Putamen (tissue), 1 donor: ENCODE data around the gene ADAMTS6.

Experiments used
- DNase-seq: peaks from one replicate; pipeline ENCODE4 v3.0.0-alpha.2; 2016; ENCODE audit warnings: low spot score

The ADAMTS6 gene

GRCh38 chr5:65144136-65144871, 337.4 kb downstream of the ADAMTS6 start:
- DNase-seq: no peak

GRCh38 chr5:65142511-65143011, 339.2 kb downstream of the ADAMTS6 start:
- DNase-seq: no peak

DNA sequence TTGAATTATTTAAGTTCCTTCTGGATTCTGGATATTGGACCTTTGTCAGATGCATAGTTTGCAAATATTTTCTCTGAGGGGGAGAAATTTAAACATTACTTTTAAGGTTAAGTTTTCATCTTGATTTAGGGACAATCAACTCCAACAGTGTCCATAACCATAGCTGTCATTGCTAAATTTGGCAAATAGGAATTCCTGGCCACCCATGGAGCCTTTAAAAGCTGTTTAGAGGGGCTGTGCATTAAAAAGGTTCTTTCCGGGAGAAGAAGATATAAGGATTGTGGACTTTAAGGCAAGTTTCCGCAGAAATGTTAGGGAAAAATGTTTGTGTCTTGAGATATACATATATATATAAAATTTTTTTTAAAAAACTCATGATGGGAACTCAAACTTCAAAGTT, 339.7 kb downstream of the ADAMTS6 start:
- no peak for DNase-seq

DNA sequence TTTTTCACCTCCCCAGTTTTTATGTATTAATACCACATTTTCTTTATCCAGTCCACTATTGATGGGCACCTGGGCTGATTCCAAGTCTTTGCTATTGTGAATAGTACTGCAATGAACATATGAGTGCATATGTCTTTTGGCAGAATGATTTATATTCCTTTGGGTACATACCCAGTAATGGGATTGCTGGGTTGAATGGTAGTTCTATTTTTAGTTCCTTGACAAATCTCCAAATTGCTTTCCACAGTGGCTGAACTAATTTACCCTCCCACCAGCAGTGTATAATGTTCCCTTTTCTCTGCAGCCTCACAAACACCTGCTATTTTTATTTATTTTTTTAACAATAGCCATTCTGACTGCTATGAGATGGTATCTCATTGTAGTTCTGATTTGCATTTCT, 340.2 kb downstream of the ADAMTS6 start:
- DNase-seq: no peak

DNA sequence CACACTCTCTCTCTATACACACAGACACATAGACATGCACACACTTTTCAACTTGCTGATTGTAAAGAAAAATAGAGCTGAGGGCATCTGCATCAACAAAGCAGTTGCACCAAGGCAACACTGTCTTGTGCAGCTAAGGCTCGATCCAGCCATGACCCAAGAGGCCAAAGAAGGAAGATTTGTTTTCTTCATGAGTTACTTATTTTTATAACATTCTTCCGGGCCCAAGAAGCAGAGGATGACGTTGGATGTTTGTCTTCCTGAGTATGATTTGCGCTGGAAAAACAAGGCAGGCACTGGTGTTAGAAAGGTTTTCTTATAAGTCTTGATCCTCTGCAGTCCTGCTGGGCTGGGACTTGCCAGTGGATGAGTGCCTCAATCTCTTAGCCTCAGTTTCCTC, 344.1 kb downstream of the ADAMTS6 start:
- no peak for DNase-seq

DNA sequence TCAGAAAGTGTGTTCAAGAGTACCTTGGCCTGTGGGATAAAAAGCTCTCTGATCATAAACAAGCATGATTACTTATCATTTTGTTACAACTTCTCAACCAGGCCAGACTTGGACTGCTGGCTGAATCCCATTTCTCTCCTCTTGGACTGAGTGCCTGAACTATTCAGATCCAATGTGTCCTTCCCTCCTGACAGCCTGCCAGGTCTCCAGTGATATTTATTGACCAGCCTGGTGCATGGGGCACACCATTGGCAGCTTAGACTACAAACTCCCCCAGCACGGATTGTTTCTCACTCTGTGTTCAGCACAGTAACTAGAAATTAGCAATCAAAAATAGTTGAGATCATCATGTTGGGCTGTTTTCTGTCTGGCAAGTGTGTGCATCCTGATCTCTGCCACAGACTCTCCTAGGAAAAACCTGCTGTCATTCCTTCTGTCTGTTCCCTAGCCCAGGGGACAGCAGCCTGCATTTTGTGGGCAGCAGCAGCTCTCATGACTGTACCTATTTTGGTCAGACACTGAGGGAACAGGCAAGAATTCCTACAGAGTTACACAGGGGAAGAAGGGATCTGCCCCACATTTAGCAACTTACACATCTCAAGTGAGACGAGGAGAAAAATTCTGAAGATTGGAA, 348.1 kb downstream of the ADAMTS6 start:
- no peak for DNase-seq

DNA sequence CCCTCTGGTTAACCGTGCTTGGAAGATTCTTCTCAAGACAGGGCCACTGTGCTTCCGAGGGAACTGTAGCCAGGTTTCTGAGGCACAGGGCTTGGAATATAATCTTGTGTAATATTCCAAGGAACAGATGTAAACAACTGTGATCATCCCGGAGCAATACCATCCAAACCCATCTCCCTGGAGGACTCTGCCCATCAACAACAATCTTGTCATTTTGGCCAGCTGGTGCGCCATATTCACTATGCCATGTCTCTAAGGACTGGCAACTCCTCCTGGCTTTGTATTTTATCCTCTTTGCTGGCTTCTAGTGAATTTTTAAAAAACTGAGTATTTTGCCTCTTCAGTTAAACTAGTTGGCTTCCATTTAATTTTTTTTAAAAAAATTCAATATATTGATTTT, 349.3 kb downstream of the ADAMTS6 start:
- no peak for DNase-seq

- no peak for DNase-seq
Measured at GRCh38 chr5:65128226-65128625, 353.5 kb downstream of the ADAMTS6 start.

- DNase-seq: no peak
Measured at GRCh38 chr5:65127161-65127901, 354.4 kb downstream of the ADAMTS6 start.

DNA sequence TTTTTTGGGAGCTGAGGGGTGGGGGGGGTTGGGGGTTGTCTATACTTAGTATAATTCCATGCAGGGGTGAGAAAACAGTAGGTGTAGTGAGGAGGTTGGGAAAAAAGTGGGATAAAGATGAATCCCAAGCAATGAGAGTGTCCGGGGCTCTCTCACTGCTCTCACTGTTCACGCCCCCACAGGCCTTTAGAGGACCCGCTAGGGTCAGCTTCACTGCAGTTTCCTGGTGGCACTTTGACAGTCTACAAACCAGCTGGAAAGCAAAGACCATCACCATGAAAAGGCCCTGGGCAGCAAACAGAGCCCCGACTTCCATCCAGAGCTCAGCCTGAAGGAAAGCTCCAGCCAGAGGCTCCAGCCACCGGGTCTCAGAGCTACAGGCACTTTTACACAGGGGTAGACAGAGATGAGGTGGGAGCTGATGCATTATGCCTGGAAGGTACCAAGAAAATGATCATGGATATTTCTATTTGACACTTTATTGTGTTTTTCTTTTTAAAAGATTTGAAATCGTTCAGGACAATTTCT, 355.1 kb downstream of the ADAMTS6 start:
- DNase-seq: no peak

GRCh38 chr5:65125591-65126541, 355.9 kb downstream of the ADAMTS6 start:
- DNase-seq: no peak

DNA sequence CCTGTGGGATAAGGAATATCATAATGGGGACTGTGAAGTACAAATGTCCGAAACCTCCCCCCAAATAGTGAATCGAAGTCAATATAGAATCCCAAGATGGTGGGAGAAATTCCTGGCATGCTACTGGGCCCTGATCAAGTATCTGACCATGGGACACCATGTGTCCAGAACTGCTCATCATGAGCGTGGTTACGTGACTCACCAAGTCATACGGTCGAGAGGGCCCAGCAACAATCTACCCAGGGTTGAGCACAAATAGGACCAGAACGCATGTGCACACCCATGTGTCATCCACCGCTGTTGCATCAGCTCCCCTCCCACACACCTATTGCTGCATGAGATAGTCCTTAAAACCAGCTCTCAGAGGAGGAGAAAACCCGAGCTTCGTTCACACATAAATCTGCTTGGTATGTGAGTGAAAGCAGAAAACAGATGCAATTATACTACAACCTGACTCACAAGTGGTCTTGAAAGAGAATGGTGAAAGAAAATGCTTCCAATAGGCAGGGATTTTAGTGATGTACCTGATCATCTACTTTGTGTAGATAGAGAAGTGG, 359.8 kb downstream of the ADAMTS6 start:
- no peak for DNase-seq

DNA sequence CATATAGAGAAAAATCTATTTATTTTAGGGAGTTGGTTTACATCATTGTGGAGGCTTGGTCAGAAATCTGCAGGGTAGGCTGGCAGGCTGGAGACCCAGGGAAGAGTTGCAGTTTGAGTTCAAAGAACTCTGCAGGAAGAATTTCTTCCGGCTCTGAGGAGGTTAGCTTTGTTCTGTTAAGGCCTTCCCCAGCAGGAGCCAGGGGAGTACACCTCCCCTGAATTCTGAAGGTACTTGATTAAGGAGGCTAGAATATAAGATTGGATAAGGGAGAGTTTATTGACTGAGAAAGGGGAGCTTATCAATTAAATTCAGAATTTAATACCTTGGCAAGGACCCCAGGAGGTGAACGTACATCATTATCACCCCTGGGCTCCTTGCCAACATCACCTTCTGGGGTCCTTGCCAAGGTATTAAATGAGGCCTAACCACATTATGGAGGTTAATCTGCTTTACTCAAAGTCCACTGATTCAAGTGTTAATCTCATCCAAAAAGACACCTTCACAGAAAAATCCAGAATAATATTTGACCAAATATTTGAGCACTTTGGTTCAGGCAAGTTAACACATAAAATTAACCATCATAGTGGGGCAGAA, 361.3 kb downstream of the ADAMTS6 start:
- no peak for DNase-seq

GRCh38 chr5:65117525-65117924, 364.2 kb downstream of the ADAMTS6 start:
- DNase-seq: no peak

- DNase-seq: no peak
Measured at GRCh38 chr5:65113771-65114170, 367.9 kb downstream of the ADAMTS6 start.

GRCh38 chr5:65111961-65112658, 369.6 kb downstream of the ADAMTS6 start:
- DNase-seq: no peak

DNA sequence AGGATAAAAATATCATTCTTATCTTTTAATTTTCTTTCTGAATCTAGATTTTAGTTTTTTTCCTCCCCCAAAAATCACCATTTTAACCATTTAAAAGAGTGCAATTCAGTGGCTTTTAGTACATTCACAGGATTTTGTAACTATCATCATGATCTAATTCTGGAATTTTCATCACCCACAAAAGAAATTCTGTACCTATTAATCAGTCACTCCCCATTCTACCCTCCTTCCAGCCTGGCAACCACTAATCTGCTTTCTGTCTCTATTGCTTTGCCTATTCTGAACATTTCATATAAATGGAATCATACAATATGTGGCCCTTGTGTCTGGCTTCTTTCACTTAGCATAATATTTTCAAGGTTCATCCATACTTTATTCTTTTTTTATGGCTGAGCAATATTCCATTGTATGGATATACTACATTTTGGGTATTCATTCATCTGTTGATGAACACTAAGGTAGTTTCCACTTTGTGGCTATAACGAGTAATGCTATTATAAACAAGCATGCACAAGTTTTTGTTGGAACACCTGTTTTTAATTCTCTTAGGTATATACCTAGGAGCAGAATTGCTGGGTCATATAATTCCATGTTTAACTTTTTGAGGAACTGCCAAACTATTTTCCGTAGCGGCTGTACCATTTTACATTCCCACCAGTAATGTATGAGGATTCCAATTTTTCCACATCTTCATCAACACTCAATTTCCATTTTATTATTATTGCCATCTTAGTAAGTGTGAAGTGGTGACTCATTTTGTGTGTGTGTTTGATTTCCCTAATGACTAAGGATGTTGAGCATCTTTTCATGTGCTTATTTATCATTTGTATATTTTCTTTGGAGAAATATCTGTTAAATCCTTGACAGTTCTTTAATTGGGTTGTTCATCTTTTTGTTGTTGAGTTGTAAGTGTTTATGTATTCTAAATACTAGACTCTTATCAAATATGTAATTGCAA, 372.7 kb downstream of the ADAMTS6 start:
- DNase-seq: no peak

GRCh38 chr5:65105301-65105700, 376.4 kb downstream of the ADAMTS6 start:
- DNase-seq: no peak

DNA sequence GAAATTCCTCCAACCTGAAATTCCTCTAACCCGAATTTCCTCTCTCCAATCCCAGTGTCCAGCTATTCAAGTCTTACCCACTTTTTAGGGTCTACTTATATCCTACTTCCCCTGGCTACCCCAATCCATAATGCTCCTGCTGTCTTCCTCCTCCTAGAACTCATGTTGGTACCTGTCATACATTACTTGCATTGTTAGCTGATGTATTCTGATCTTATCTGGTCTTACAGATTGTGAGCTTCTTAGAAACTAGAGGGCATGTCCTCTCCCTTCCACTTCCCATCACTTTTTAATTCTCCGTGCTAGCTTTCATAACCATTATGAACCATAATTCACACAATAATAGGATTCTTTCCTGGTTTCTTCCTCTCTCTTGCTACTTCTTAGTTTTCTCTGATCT, 376.9 kb downstream of the ADAMTS6 start:
- DNase-seq: no peak
